Lower lobe of right lung (tissue), 2 donors: Measurements from ENCODE around the gene SLIT3. TPM values are rescaled to one million over a fixed set of nuclear protein-coding genes. Genes with fewer than 3 reads are reported as not detected.

Experiments used
- ATAC-seq, 2 donors: fragments of 200-7000 bp; cut with Tn5 transposase; one replicate each; pipeline ENCODE4 v1.9.1; 2020 to 2022; ENCODE audit warnings: mild to moderate bottlenecking in 2 of 2, moderate library complexity in 2 of 2
- DNase-seq: peaks from one replicate; pipeline ENCODE4 v3.0.0-alpha.2; 2020
- H3K27ac ChIP-seq: fragments of 200-600 bp; one replicate; pipeline ENCODE4 v1.8.0; 2022
- H3K27me3 ChIP-seq: fragments of 200-600 bp; one replicate; pipeline ENCODE4 v1.8.0; 2022; ENCODE audit warnings: low read depth
- H3K36me3 ChIP-seq: fragments of 200-600 bp; one replicate; pipeline ENCODE4 v1.8.0; 2022; ENCODE audit warnings: mild to moderate bottlenecking
- H3K4me1 ChIP-seq: fragments of 200-600 bp; one replicate; pipeline ENCODE4 v1.8.0; 2022
- H3K4me3 ChIP-seq: fragments of 200-600 bp; one replicate; pipeline ENCODE4 v1.8.0; 2022; ENCODE audit warnings: mild to moderate bottlenecking
- H3K9me3 ChIP-seq: fragments of 200-600 bp; one replicate; pipeline ENCODE4 v1.8.0; 2022
- intact Hi-C: fragments of 100-400 bp; cut with DNase I; formaldehyde crosslinking; loops from one replicate; pipeline ENCODE4 v1.11.0; 2022
- total RNA-seq: library from RNA; stranded (reverse); fragmentation: NEBNext Ultra II Directional; extraction: Animal tissue kit (Norgen Biotek cat#: 25700); gene quantifications from one replicate; pipeline ENCODE4 v1.2.1, GENCODE V29; 2021
- TF ChIP-seq, protein P1 (sequence below): fragments of 200-600 bp; IDR thresholded peaks from one replicate; pipeline ENCODE4 v1.8.0; 2022; ENCODE audit warnings: antibody characterized with exemption, mild to moderate bottlenecking
- donor health status: DM: no; HTN: yes; CAD: no; lungs with severe emphysema.

Gene SLIT3
- total RNA-seq, 1 donor from 2014 or later = 48.6 TPM

DNA sequence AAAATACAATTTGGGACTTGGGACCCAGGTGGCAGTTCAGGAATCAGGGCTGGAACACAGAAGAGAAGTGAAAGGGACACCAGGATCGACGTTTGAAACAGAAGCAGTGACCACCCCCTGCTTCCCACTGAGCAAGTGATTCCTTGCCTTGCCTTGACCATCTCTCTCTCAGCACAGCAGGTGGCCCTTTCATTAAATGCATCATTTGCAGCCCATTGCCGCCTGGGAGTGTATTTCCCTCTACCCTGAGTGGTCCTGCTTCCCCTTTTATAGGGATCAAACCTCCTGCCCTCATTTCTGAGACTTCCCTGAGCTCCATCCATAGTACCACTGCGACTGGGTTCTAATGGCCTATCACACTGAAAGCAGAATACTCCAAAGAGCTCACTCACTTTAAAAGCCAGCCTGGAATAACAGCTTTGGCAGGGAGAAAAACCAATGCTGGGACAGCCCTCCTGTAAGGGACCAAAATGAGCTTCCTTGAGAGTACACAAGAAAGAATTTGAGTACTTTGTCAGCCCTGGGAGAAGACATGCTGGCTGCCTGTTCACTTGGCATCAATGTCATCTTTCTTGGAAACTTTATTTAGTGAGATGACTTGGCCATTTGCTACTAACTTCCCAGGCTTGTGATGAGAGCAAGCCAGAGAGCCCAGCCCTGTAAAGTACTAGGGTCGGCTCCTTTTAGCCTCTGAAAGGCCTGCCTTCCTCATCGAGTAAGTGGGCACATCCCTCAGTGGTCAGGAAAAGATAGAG is 149.7 kb downstream of the SLIT3 start:
- Histone ChIP-seq H3K9me3 (no peaks in the 10 kb centered on the region), H3K4me1 (no peaks in the 10 kb centered on the region), H3K4me3 (no peak overlapping the region), H3K27ac (no peak overlapping the region), H3K36me3 (no peaks in the 10 kb centered on the region), H3K27me3 (no peaks in the 10 kb centered on the region)
- TF ChIP-seq, protein P1, sequence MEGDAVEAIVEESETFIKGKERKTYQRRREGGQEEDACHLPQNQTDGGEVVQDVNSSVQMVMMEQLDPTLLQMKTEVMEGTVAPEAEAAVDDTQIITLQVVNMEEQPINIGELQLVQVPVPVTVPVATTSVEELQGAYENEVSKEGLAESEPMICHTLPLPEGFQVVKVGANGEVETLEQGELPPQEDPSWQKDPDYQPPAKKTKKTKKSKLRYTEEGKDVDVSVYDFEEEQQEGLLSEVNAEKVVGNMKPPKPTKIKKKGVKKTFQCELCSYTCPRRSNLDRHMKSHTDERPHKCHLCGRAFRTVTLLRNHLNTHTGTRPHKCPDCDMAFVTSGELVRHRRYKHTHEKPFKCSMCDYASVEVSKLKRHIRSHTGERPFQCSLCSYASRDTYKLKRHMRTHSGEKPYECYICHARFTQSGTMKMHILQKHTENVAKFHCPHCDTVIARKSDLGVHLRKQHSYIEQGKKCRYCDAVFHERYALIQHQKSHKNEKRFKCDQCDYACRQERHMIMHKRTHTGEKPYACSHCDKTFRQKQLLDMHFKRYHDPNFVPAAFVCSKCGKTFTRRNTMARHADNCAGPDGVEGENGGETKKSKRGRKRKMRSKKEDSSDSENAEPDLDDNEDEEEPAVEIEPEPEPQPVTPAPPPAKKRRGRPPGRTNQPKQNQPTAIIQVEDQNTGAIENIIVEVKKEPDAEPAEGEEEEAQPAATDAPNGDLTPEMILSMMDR = no peak
- DNase-seq (no peak), ATAC-seq (no peak)
- intact Hi-C loops = no loop called here

DNA sequence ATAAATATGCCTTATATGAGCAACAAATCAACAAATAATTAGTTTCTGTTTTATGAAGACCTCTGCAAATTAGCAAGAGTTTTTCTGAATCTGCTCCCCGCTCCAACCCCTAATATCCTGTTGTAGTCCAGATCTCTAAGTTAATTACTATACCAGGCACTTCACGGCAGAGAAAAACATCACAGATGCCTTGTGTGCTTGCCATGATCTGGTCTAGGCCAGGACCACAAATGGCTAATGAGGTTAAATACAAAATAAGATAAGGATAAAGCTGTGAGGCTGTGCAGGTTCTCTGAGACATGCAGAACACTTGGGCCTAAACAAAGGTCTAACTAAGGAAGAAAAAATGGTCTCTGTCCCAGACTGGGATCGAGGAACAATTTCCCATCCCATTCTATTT is 150.8 kb downstream of the SLIT3 start:
- Histone ChIP-seq H3K27me3 (no peaks in the 10 kb centered on the region), H3K27ac (no peak overlapping the region), H3K4me1 (no peaks in the 10 kb centered on the region), H3K9me3 (no peaks in the 10 kb centered on the region), H3K4me3 (no peak overlapping the region), H3K36me3 (no peaks in the 10 kb centered on the region)
- intact Hi-C loops = no loop called here
- DNase-seq = no peak
- TF ChIP-seq, protein P1 = no peak
- ATAC-seq = no peak

DNA sequence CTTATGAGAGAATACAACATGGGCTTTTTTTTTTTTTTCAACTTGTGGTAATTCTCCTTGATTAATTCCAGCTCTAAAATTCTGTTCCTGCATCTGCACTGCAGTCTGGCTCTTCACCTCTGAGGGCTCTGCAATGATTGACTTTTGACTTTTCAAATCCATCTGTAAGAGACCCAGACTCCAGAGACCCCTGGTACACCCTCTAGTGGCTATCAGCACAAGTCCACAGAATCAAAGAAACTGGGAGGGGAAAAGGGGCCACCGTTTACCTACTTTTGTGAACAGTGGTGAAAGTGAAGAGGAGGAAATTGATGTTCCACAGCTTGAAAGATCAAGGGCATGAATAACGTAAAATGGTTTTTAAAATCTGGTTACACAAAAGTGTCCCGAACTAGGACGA is 151.6 kb downstream of the SLIT3 start:
- H3K4me1 ChIP-seq = no peaks in the 10 kb centered on the region
- intact Hi-C loops = no loop called here
- no peak overlapping the region for H3K4me3 ChIP-seq
- ATAC-seq = no peak
- no peak for DNase-seq
- no peaks in the 10 kb centered on the region for H3K27me3 ChIP-seq
- H3K36me3 ChIP-seq = no peaks in the 10 kb centered on the region
- H3K9me3 ChIP-seq = no peaks in the 10 kb centered on the region
- TF ChIP-seq, protein P1 = no peak
- H3K27ac ChIP-seq = no peak overlapping the region

DNA sequence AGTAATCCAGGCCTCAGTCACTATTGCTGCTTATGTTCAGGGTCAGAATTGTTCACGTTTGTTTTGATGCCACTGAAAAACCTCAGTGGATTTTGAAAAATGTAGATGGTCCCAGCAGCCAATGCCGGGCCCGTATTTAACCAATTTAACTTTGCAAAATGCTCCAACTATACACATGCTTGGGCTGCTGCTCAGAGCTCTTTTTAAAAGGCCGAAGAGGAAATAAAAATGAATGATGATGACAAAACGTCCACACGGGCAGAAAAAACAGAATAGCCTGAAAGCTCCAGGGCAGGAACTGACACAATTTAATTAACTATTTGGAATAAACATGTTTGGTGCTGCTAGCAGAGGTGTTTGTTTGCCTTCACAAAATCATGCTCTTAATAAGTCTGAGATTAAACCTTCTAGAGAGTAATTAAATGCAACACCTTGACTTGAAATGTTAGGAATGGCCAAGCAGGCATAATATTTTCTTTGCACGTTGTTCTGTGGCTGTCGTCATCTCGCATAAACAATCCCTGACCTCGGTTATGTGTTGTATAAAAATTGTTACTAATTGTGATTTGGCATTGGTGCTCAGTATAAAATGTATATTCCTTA is 152.7 kb downstream of the SLIT3 start:
- Histone ChIP-seq H3K36me3 (no peaks in the 10 kb centered on the region), H3K4me3 (no peak overlapping the region), H3K27ac (no peak overlapping the region), H3K4me1 (no peaks in the 10 kb centered on the region), H3K9me3 (no peaks in the 10 kb centered on the region), H3K27me3 (no peaks in the 10 kb centered on the region)
- TF ChIP-seq, protein P1 = no peak
- ATAC-seq (no peak), DNase-seq (no peak)
- intact Hi-C loops = no loop called here

DNA sequence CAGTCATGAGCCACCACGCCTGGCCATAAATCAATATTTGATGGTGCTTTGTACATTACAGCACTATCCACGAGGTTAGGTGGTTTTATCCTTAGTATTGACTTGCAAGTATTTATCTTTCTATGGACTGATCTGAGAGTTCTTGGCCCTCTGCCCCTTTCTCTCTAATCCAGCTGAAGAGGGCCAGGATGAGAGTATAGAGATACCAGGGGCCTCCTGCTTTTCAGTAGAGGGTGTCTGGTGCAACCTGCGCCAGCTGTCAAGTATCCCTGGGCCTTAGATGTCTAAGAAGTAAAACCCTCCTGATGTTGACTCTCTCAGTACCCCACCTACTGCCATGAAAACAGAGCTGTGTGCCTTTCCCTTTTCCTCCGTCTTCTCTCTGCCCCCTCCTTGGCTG is 153.4 kb downstream of the SLIT3 start:
- H3K4me3 ChIP-seq = no peak overlapping the region
- H3K36me3 ChIP-seq = no peaks in the 10 kb centered on the region
- H3K4me1 ChIP-seq = no peaks in the 10 kb centered on the region
- intact Hi-C loops = no loop called here
- ATAC-seq (no peak), DNase-seq (no peak)
- no peaks in the 10 kb centered on the region for H3K27me3 ChIP-seq
- no peak overlapping the region for H3K27ac ChIP-seq
- TF ChIP-seq, protein P1 = no peak
- no peaks in the 10 kb centered on the region for H3K9me3 ChIP-seq
